Lung (tissue), 12 donors: ENCODE measurements around the gene MARK3. TPM values are rescaled to one million over a fixed set of nuclear protein-coding genes. Genes with fewer than 3 reads are reported as not detected.

Experiments used
- ATAC-seq: fragments of 200-7000 bp; cut with Tn5 transposase; one replicate; pipeline ENCODE4 v1.9.1; 2020; ENCODE audit warnings: moderate number of reproducible peaks; ENCODE audit not compliant: insufficient read depth, low FRiP score
- DNase-seq, 3 donors: peaks; one replicate each; pipeline ENCODE4 v3.0.0-alpha.2; 2013 to 2017
- H3K27ac ChIP-seq, 2 donors: one replicate each; pipeline ENCODE4 v1.5.1; 2013; ENCODE audit warnings: mild to moderate bottlenecking in 2 of 2, moderate library complexity in 2 of 2, control low read depth in 1 of 2, inconsistent platforms in 1 of 2, low read depth in 1 of 2, low read length in 1 of 2
- H3K27me3 ChIP-seq, 3 donors: one replicate each; pipeline ENCODE4 v1.5.1; 2013; ENCODE audit warnings: low read length in 2 of 3; ENCODE audit not compliant: control insufficient read depth in 3 of 3, insufficient read depth in 3 of 3
- H3K36me3 ChIP-seq, 4 donors: one replicate each; pipeline ENCODE4 v1.5.1; 2013; ENCODE audit warnings: low read length in 4 of 4, mild to moderate bottlenecking in 1 of 4, moderate library complexity in 1 of 4; ENCODE audit not compliant: control insufficient read depth in 4 of 4, insufficient read depth in 4 of 4
- H3K4me1 ChIP-seq, 5 donors: one replicate each; pipeline ENCODE4 v1.5.1; 2013; ENCODE audit warnings: low read length in 5 of 5, mild to moderate bottlenecking in 2 of 5, moderate library complexity in 1 of 5; ENCODE audit not compliant: control insufficient read depth in 5 of 5, insufficient read depth in 5 of 5
- H3K4me3 ChIP-seq: one replicate; pipeline ENCODE4 v1.5.1; 2013; ENCODE audit warnings: mild to moderate bottlenecking, control low read depth, moderate library complexity
- H3K9ac ChIP-seq, 2 donors: one replicate each; pipeline ENCODE4 v1.5.1; 2013; ENCODE audit warnings: low read length in 2 of 2, control low read depth in 1 of 2; ENCODE audit not compliant: insufficient read depth in 1 of 2
- H3K9me3 ChIP-seq, 4 donors: one replicate each; pipeline ENCODE4 v1.5.1; 2013; ENCODE audit warnings: low read length in 3 of 4, mild to moderate bottlenecking in 1 of 4, moderate library complexity in 1 of 4; ENCODE audit not compliant: control insufficient read depth in 4 of 4, insufficient read depth in 3 of 4
- WGBS, 2 donors: extraction: QIAGEN DNeasy Blood & Tissue Kit; methylation state at CpG; one replicate each; pipeline ENCODE4 v1.1.7; 2013; 5-methylcytosine and 5-hydroxymethylcytosine counted together
- polyA plus RNA-seq, 2 donors: library from polyadenylated mRNA; stranded (reverse); fragments of 200-250 nt; gene quantifications; one replicate each; pipeline ENCODE4 v1.2.1, GENCODE V29; 2013
- total RNA-seq, 2 donors: library from RNA; depleted of rRNA in 1 of 2; stranded (reverse); fragments of >200 nt in 1 of 2; gene quantifications; one replicate each; pipeline ENCODE4 v1.2.1, GENCODE V29; 2014 to 2021
- TF ChIP-seq, protein P1 (sequence below): IDR thresholded peaks from 2 replicates; pipeline ENCODE4 v1.5.1; 2012; ENCODE audit warnings: mild to moderate bottlenecking; ENCODE audit errors: control extremely low read depth, extremely low read depth
- donor health status: control.
- donor health status: control.
- donor health status: Bipolar disorder and iron deficiency.
- donor health status: healthy.
- donor health status: DM: yes; HTN: yes; CAD: no.

The MARK3 gene
- total and polyA plus RNA-seq, 4 donors = 56.2 to 177 (median 101) TPM

DNA sequence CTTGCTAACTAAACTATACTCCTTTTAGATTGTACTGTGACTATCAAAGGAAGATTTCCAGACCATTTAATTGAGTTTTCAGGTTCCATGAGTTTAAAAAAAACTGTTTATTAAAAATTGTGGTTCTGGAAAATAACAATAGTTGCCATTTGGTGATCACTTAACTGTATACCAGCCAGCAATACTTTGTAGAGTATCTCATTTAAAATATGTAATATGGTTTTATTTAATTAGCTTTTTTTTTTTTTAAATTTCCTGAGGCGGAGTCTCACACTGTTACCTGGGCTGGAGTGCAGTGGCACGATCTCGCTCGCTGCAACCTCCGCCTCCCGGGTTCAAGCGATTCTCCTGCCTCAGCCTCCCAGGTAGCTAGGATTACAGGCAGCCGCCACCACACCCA is 7.4 kb downstream of the MARK3 start:
- Histone ChIP-seq H3K4me3 (no peak overlapping the region), H3K36me3 (no peaks in the 10 kb centered on the region), H3K9me3 (no peaks in the 10 kb centered on the region), H3K27ac (peak overlapping the region in 1 of 2 donors; percentile 17), H3K9ac (no peak overlapping the region), H3K4me1 (peaks cover 4 to 24% (median 9%) of the 10 kb centered on the region in 5 donors), H3K27me3 (no peaks in the 10 kb centered on the region)
- WGBS, 2 donors = 89 to 90% methylated on average over 8 of the region's 8 CpGs
- no peak for ATAC-seq
- TF ChIP-seq, protein P1, sequence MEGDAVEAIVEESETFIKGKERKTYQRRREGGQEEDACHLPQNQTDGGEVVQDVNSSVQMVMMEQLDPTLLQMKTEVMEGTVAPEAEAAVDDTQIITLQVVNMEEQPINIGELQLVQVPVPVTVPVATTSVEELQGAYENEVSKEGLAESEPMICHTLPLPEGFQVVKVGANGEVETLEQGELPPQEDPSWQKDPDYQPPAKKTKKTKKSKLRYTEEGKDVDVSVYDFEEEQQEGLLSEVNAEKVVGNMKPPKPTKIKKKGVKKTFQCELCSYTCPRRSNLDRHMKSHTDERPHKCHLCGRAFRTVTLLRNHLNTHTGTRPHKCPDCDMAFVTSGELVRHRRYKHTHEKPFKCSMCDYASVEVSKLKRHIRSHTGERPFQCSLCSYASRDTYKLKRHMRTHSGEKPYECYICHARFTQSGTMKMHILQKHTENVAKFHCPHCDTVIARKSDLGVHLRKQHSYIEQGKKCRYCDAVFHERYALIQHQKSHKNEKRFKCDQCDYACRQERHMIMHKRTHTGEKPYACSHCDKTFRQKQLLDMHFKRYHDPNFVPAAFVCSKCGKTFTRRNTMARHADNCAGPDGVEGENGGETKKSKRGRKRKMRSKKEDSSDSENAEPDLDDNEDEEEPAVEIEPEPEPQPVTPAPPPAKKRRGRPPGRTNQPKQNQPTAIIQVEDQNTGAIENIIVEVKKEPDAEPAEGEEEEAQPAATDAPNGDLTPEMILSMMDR = no peak
- no peak for DNase-seq

DNA sequence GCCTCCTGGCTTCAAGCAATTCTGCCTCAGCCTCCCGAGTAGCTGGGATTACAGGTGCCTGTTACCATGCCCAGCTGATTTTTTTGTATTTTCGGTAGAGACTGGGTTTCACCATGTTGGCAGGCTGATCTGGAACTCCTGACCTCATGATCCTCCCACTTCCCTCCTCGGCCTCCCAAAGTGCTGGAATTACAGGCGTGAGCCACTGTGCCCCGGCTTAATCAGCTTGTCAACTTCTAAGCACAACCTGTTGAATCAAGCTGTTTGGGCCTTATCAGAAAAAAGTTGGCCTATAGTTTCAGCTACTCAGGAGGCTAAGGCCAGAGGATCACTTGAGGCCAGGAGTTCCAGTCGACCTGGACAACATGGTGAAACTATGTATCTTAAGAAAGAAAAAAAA is 7.9 kb downstream of the MARK3 start:
- TF ChIP-seq, protein P1 = no peak
- no peaks in the 10 kb centered on the region for H3K36me3 ChIP-seq
- peak overlapping the region in 1 of 2 donors; percentile 21 for H3K27ac ChIP-seq
- WGBS, 2 donors = 61 to 75% methylated on average over 6 of the region's 6 CpGs
- no peak overlapping the region for H3K4me3 ChIP-seq
- DNase-seq (no peak), ATAC-seq (no peak)
- no peaks in the 10 kb centered on the region for H3K27me3 ChIP-seq
- no peak overlapping the region for H3K9ac ChIP-seq
- no peaks in the 10 kb centered on the region for H3K9me3 ChIP-seq
- peaks cover 5 to 25% (median 11%) of the 10 kb centered on the region in 5 donors for H3K4me1 ChIP-seq

DNA sequence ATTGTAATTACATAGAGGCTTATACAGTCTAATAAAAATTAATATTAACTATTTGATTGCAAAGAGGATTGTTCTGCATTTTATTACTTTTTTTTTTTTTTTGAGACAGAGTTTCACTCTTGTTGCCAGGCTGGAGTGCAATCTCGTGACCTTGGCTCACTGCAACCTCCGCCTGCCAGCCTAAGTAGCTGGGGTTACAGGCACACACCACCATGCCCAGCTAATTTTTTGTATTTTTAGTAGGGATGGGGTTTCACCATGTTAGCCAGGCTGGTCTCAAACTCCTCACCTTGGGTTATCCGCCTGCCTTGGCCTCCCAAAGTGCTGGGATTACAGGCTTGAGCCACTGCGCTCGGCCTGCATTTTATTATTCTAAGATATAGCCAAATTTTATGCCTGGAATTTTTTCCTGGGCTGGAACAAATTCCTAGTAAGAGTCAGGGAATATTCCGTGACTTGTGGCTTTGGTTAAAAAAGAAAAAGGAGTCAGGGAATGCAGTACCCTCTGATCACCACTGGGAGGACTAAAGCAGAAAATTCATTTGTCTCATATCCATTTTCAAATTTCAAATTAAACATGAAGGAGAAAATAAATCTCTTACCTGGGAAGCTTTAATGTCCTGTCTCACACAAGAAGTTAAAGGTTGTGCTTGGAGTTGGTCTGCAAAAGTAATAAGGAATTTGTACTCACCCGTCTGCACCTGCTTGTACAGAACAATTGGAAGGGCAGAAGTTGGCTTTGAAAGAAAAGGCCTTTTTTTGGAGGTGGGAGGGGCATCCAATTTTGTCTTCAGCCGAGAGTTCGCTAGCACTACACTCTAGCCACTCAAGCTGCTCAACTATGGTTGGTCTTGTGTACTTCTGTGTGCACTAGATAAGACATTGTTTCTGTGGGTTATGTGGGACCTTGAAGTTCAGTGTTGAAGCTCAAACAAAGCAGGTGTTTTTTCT is 8.7 kb downstream of the MARK3 start:
- ATAC-seq (no peak), DNase-seq (peak in 2 of 3 donors; percentile 25 to 37)
- H3K27me3 ChIP-seq = no peaks in the 10 kb centered on the region
- H3K36me3 ChIP-seq = no peaks in the 10 kb centered on the region
- WGBS, 2 donors = 47 to 65% methylated on average over 9 of the region's 9 CpGs
- H3K9ac ChIP-seq = no peak overlapping the region
- no peaks in the 10 kb centered on the region for H3K9me3 ChIP-seq
- peak overlapping the region in 1 of 2 donors; percentile 61 for H3K27ac ChIP-seq
- TF ChIP-seq, protein P1 = peak; percentile 41
- H3K4me3 ChIP-seq = no peak overlapping the region
- H3K4me1 ChIP-seq = peaks cover 5 to 26% (median 9%) of the 10 kb centered on the region in 5 donors
